IPS-18a (cell line): ENCODE data around the gene TP53.

Source experiments
- H3K27ac ChIP-seq: one replicate; pipeline ENCODE4 v1.5.1; 2013; ENCODE audit warnings: low read length
- H3K27me3 ChIP-seq: one replicate; pipeline ENCODE4 v1.6.1; 2013; ENCODE audit warnings: mild to moderate bottlenecking, low read length; ENCODE audit not compliant: control insufficient read depth, insufficient read depth
- H3K36me3 ChIP-seq: one replicate; pipeline ENCODE4 v1.6.1; 2013; ENCODE audit warnings: low read depth, low read length; ENCODE audit not compliant: control insufficient read depth
- H3K4me1 ChIP-seq: one replicate; pipeline ENCODE4 v1.6.1; 2013; ENCODE audit warnings: low read depth, low read length; ENCODE audit not compliant: control insufficient read depth
- H3K4me3 ChIP-seq: one replicate; pipeline ENCODE4 v1.5.1; 2013; ENCODE audit warnings: low read length
- H3K9ac ChIP-seq: one replicate; pipeline ENCODE4 v1.6.1; 2013; ENCODE audit warnings: mild to moderate bottlenecking, low read length, moderate library complexity
- H3K9me3 ChIP-seq: one replicate; pipeline ENCODE4 v1.6.1; 2013; ENCODE audit warnings: low read depth, low read length; ENCODE audit not compliant: control insufficient read depth

Gene TP53

DNA sequence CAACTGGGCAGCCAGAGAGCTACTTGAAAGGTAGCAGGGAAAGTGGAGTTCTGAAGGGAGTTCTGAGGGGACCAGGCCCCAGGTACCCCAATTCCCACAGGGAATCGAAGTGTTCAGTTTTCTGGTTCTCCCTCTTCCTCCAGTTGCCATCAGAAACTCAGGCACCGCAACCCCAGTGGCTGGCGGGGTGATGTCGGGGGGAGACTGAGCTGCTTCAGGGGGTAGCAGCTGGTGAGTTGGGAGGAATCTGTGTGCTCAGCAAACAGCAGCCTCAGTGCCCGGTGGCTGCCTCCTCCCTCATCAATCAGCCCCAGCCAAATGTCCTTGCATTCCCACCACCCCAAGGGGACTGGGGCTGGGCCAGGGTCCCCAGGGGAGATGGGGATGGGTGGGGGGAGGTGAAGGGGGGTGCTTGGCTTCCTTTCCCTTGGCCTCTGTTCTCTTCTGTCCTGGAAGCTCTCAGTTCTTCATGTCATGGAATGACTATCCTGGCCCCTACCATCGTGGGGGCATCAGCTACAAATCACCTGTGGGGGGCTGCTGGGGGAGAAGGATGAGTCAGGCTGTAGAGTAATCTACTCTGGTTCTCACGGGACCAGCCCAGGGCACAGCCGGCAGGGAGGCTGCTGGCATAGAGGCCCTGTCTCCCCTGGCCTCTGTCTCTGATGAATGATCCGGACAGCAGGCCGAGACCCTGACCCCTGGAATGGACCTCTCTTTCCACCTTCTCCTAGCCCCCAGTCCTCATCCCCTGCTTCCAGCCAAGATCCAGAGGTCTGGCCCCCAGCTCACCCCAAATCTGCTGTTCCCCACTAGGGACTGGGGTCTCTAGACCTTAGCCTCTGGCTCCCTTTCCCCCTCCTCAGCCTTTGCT lies 27.7 kb upstream of the TP53 start:
- Histone ChIP-seq H3K4me3 (no peak overlapping the region), H3K27me3 (peaks cover 27% of the 10 kb centered on the region), H3K9me3 (no peaks in the 10 kb centered on the region), H3K9ac (no peak overlapping the region), H3K27ac (no peak overlapping the region), H3K4me1 (peaks cover 32% of the 10 kb centered on the region), H3K36me3 (no peaks in the 10 kb centered on the region)

DNA sequence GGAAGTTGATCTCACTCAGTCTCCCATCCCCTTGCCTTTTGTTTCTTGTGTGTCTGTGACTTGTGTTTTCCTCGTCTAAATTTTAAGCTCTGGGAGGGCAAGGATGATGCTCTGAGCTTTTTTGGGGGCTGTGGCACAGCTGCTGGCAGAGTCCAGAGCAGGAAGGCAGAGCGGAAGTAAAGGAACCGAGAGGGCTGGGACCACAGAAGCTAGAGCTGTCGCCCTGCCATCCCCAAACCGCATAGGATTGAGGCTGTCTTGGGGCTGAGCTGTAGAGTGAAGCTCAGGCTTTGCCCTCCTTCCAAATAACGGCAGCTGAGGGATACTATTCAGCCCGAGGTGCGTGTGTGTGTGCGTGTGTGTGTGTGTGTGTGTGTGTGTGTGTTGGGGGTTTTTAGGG lies 26.5 kb upstream of the TP53 start:
- peaks cover 32% of the 10 kb centered on the region for H3K4me1 ChIP-seq
- no peak overlapping the region for H3K9ac ChIP-seq
- no peak overlapping the region for H3K27ac ChIP-seq

DNA sequence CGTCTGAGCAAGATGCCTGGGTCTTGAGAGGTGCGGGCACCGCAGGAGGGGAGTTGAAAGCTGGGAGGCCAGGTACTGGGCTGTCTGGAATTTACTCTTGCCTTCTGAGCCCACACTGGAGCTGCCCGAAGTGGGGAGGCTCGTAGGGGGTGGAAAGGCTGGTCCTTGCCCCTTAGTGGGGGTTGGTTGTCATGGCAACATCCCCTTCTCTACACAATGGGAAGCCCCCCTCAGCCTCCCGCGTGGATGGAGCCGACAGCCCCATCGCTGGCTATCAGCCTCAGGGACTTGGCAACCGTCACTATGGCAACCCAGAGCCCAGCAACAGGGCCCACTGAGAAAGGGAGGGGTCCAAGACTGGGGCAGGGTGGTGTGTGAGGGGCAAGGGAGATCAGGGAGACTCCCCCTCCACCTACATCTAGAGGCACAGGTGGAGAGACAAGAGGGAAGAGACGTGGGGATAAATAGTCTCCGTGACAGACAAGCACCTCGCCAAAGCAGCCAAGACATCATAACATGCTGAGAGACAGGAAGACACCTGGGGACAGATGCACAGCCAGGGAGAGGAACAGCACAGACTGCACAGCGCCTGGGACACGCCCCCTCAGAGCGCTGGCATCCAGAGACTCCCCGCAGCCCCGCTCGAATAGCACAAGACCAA lies 25.0 kb upstream of the TP53 start:
- Histone ChIP-seq H3K9ac (no peak overlapping the region), H3K27ac (no peak overlapping the region), H3K9me3 (no peaks in the 10 kb centered on the region), H3K4me3 (no peak overlapping the region), H3K36me3 (no peaks in the 10 kb centered on the region), H3K4me1 (peaks cover 26% of the 10 kb centered on the region), H3K27me3 (peaks cover 7% of the 10 kb centered on the region)

More for the DNA sequence above, 26.5 kb upstream of the TP53 start:
- Histone ChIP-seq H3K27me3 (peaks cover 18% of the 10 kb centered on the region), H3K36me3 (no peaks in the 10 kb centered on the region), H3K9me3 (no peaks in the 10 kb centered on the region), H3K4me3 (no peak overlapping the region)

DNA sequence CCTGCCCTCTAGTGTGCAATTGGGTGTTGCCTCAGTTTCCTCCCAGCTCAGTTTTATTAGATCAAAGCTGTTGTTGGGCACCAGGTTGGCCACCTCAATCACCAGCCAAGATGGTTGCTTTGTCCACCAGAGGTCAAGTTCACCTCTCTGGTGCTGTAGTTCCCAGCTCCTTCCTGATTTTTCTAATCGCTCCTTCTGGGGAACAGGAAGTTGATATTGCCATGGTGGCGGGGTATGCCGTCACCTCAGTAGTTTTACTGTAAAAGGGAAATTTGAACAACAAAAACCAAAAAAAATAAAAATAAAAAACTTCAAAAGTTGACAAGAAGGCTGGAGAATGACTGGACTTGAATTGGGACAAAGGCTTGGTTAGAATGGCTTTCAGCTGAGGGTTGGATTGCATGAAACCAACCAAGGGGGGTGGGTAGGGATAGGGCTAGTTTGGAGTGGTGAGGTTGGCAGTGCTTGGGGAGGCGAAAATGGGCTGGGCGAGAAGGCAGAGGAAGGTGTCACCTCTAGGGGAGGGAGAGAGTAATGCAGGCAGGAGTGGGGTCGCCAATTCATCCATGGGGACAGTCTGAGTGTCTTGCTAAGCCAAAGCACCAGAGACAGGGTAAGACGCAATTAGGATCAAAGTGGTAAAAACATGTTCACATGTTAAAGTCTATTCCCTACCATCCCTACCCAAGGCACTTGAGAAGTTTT lies 23.9 kb upstream of the TP53 start:
- Histone ChIP-seq H3K27me3 (peaks cover 13% of the 10 kb centered on the region), H3K4me1 (peaks cover 24% of the 10 kb centered on the region)

DNA sequence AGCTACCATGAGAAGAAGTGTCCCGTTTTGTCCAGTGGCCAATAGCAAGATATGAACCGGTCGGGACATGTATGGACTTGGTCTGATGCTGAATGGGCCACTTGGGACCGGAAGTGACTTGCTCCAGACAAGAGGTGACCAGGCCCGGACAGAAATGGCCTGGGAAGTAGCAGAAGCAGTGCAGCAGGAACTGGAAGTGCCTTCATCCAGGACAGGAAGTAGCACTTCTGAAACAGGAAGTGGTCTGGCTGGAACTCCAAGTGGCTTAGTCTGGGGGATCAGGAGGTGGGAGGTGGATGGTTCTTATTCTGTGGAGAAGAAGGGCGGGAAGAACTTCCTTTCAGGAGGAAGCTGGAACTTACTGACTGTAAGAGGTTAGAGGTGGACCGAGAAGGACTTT lies 23.0 kb upstream of the TP53 start:
- Histone ChIP-seq H3K27ac (no peak overlapping the region), H3K27me3 (peaks cover 20% of the 10 kb centered on the region)

More for the DNA sequence above, 23.9 kb upstream of the TP53 start:
- no peak overlapping the region for H3K27ac ChIP-seq
- no peak overlapping the region for H3K9ac ChIP-seq
- no peaks in the 10 kb centered on the region for H3K36me3 ChIP-seq
- no peak overlapping the region for H3K4me3 ChIP-seq
- no peaks in the 10 kb centered on the region for H3K9me3 ChIP-seq

DNA sequence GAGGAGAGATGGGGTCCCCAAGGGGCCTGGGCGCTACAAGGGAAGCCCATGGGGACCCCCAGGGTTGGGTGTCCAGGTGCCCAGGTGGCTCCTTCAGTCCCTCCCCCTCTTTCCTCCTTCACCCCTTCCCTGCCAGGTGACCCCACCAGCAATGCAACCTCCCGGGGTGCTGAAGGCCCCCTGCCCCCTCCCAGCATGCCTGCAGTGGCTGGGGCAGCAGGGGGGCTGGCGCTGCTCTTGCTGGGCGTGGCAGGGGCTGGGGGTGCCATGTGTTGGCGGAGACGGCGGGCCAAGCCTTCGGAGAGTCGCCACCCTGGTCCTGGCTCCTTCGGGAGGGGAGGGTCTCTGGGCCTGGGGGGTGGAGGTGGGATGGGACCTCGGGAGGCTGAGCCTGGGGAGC lies 21.7 kb upstream of the TP53 start:
- Histone ChIP-seq H3K9me3 (no peaks in the 10 kb centered on the region), H3K9ac (no peak overlapping the region), H3K4me3 (no peak overlapping the region), H3K27ac (no peak overlapping the region), H3K27me3 (peaks cover 25% of the 10 kb centered on the region), H3K36me3 (no peaks in the 10 kb centered on the region), H3K4me1 (peaks cover 32% of the 10 kb centered on the region)

More for the DNA sequence above, 23.0 kb upstream of the TP53 start:
- no peaks in the 10 kb centered on the region for H3K36me3 ChIP-seq
- H3K9me3 ChIP-seq = no peaks in the 10 kb centered on the region
- H3K4me1 ChIP-seq = peaks cover 25% of the 10 kb centered on the region
- no peak overlapping the region for H3K4me3 ChIP-seq
- no peak overlapping the region for H3K9ac ChIP-seq

DNA sequence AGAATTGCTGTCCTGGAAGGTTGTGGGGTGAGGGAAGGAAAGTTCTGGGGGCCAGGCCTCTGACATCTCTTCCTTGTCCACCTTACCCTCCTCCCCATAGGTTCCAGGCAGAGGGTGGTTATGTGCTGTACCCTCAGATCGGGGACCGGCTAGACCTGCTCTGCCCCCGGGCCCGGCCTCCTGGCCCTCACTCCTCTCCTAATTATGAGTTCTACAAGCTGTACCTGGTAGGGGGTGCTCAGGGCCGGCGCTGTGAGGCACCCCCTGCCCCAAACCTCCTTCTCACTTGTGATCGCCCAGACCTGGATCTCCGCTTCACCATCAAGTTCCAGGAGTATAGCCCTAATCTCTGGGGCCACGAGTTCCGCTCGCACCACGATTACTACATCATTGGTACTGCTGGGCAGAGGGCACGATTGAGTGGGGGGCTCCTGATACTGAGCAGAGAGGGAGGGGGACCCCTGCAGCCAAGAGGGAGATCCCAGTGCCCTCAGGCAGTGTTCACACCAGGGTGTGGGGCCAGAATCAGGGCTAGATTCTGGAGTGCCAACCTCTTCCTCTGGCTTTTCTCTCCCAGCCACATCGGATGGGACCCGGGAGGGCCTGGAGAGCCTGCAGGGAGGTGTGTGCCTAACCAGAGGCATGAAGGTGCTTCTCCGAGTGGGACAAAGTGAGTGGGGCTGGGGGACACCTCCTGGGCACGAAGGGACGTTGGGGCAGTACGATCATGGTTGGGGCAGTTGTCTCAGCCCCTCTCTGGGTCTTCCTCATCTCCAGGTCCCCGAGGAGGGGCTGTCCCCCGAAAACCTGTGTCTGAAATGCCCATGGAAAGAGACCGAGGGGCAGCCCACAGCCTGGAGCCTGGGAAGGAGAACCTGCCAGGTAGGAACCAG lies 20.8 kb upstream of the TP53 start:
- Histone ChIP-seq H3K27me3 (peaks cover 30% of the 10 kb centered on the region), H3K4me3 (no peak overlapping the region), H3K4me1 (peaks cover 39% of the 10 kb centered on the region)

DNA sequence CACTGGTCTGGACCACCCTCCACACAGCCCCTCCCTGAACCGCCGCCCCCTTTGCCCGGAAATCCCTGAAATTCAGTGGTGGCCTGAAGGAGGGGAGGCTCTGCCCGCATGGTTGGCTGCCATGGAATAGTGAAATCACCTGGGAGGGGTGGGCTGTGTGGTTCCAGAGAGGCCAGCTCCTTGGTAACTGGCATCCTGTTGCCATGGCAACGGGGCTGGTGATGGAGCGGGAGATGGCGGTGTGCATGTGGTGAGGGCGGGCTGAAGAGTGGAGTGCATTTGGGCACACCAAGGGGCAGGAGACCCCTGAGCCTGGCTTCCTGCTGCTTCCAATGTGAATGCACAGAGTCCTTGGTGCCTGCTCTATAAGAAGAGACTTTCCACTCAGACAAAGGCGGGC lies 20.2 kb upstream of the TP53 start:
- Histone ChIP-seq H3K4me3 (no peak overlapping the region), H3K9me3 (no peaks in the 10 kb centered on the region), H3K4me1 (peaks cover 38% of the 10 kb centered on the region), H3K27me3 (peaks cover 30% of the 10 kb centered on the region), H3K9ac (no peak overlapping the region), H3K36me3 (no peaks in the 10 kb centered on the region), H3K27ac (no peak overlapping the region)

More for the DNA sequence above, 20.8 kb upstream of the TP53 start:
- Histone ChIP-seq H3K9ac (no peak overlapping the region), H3K9me3 (no peaks in the 10 kb centered on the region), H3K36me3 (no peaks in the 10 kb centered on the region), H3K27ac (no peak overlapping the region)

DNA sequence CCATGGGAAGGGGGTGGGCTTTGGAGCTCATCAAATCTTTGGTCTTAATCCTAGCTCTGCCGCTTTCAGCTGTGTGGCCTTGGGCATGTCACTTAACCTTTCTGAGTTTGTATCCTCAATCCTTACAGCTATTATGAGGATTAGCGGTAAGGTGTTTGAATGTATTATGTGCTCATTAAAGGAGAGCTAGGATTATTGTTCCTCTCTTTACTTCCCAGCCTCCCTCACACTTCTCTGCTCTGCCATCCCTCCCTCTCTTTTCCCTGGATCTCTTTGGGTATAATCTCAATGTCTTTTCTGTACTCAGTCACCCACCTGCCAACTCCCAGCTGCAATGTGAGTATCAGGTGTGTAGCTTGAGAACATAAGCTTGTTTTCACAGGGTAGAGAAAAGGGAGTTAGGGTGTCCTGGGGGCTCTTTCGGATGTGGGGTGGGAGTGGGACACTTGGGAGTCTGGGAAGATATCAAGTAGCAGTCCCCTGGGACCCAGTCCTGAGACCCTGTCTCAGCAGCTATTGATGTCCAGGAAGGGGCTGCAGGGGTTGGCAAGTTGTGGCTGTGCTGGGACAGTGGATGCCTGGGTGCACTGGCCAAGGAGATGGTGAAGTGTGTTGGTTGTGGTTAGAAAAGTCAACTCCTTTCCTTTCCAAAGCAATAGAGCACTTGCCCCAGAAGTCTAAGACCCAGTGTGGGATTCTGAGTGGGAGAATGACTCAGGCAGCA lies 19.5 kb upstream of the TP53 start:
- no peak overlapping the region for H3K9ac ChIP-seq
- peaks cover 31% of the 10 kb centered on the region for H3K4me1 ChIP-seq
- no peak overlapping the region for H3K27ac ChIP-seq
- H3K27me3 ChIP-seq = peaks cover 27% of the 10 kb centered on the region
- peaks cover 3% of the 10 kb centered on the region for H3K36me3 ChIP-seq
- H3K4me3 ChIP-seq = peak overlapping the region; percentile 62
- no peaks in the 10 kb centered on the region for H3K9me3 ChIP-seq
